ENCODE results near the gene SRPK1.
"Not testable (repeated sequence)": the region's sequence is repeated elsewhere in the genome, so short reads cannot be mapped to it uniquely, and the experiment has no call there.

SRPK1 gene

GRCh38 chr6:35931120-35931561, 10.2 kb upstream of the SRPK1 start:
- Histone ChIP-seq H3K27ac (ENCODE audit: low read depth, low read length) (peak overlapping the region; percentile 35), H3K4me1 (ENCODE audit: control insufficient read depth, insufficient read depth, low read length) (peaks cover 6% of the 10 kb centered on the region), H3K9me3 (ENCODE audit: control insufficient read depth, insufficient read depth, low read length) (no peaks in the 10 kb centered on the region), H3K4me3 (ENCODE audit: low read depth, low read length) (peak overlapping the region; percentile 54), H3K9ac (ENCODE audit: low read depth, low read length) (peak overlapping the region; percentile 45; the same call in 1 of the 2 replicates), H3K27me3 (ENCODE audit: control insufficient read depth, insufficient read depth, low read length) (peaks cover 10% of the 10 kb centered on the region), H3K36me3 (ENCODE audit: control insufficient read depth, insufficient read depth, low read length) (no peaks in the 10 kb centered on the region)

- Histone ChIP-seq H3K4me3 (ENCODE audit: low read depth, low read length) (no peak overlapping the region), H3K9ac (ENCODE audit: low read depth, low read length) (no peak overlapping the region), H3K9me3 (ENCODE audit: control insufficient read depth, insufficient read depth, low read length) (no peaks in the 10 kb centered on the region), H3K4me1 (ENCODE audit: control insufficient read depth, insufficient read depth, low read length) (peaks cover 6% of the 10 kb centered on the region), H3K27me3 (ENCODE audit: control insufficient read depth, insufficient read depth, low read length) (peaks cover 10% of the 10 kb centered on the region), H3K36me3 (ENCODE audit: control insufficient read depth, insufficient read depth, low read length) (no peaks in the 10 kb centered on the region), H3K27ac (ENCODE audit: low read depth, low read length) (no peak overlapping the region)
These were observed 8.7 kb upstream of the SRPK1 start for GRCh38 chr6:35929601-35930000.

GRCh38 chr6:35926509-35927215, 5.8 kb upstream of the SRPK1 start:
- H3K36me3 ChIP-seq (ENCODE audit: control insufficient read depth, insufficient read depth, low read length) = no peaks in the 10 kb centered on the region
- H3K9me3 ChIP-seq (ENCODE audit: control insufficient read depth, insufficient read depth, low read length) = no peaks in the 10 kb centered on the region
- peaks cover 7% of the 10 kb centered on the region for H3K4me1 ChIP-seq (ENCODE audit: control insufficient read depth, insufficient read depth, low read length)
- no peak overlapping the region for H3K9ac ChIP-seq (ENCODE audit: low read depth, low read length)
- H3K27me3 ChIP-seq (ENCODE audit: control insufficient read depth, insufficient read depth, low read length) = peaks cover 10% of the 10 kb centered on the region
- no peak overlapping the region for H3K4me3 ChIP-seq (ENCODE audit: low read depth, low read length)
- no peak overlapping the region for H3K27ac ChIP-seq (ENCODE audit: low read depth, low read length)

GRCh38 chr6:35925961-35926360, 5.1 kb upstream of the SRPK1 start:
- Histone ChIP-seq H3K4me1 (ENCODE audit: control insufficient read depth, insufficient read depth, low read length) (peaks cover 12% of the 10 kb centered on the region), H3K36me3 (ENCODE audit: control insufficient read depth, insufficient read depth, low read length) (no peaks in the 10 kb centered on the region), H3K9ac (ENCODE audit: low read depth, low read length) (no peak overlapping the region), H3K27ac (ENCODE audit: low read depth, low read length) (no peak overlapping the region), H3K27me3 (ENCODE audit: control insufficient read depth, insufficient read depth, low read length) (peaks cover 10% of the 10 kb centered on the region), H3K4me3 (ENCODE audit: low read depth, low read length) (no peak overlapping the region), H3K9me3 (ENCODE audit: control insufficient read depth, insufficient read depth, low read length) (no peaks in the 10 kb centered on the region)

GRCh38 chr6:35924146-35924545, 3.2 kb upstream of the SRPK1 start:
- no peaks in the 10 kb centered on the region for H3K9me3 ChIP-seq (ENCODE audit: control insufficient read depth, insufficient read depth, low read length)
- H3K36me3 ChIP-seq (ENCODE audit: control insufficient read depth, insufficient read depth, low read length) = no peaks in the 10 kb centered on the region
- H3K27me3 ChIP-seq (ENCODE audit: control insufficient read depth, insufficient read depth, low read length) = no peaks in the 10 kb centered on the region; the same call in 1 of the 2 replicates
- H3K9ac ChIP-seq (ENCODE audit: low read depth, low read length) = no peak overlapping the region
- no peak overlapping the region for H3K4me3 ChIP-seq (ENCODE audit: low read depth, low read length)
- H3K27ac ChIP-seq (ENCODE audit: low read depth, low read length) = no peak overlapping the region
- H3K4me1 ChIP-seq (ENCODE audit: control insufficient read depth, insufficient read depth, low read length) = peaks cover 6% of the 10 kb centered on the region; the same call in 1 of the 2 replicates

GRCh38 chr6:35922139-35922554, 1.2 kb upstream of the SRPK1 start:
- Histone ChIP-seq H3K9me3 (ENCODE audit: control insufficient read depth, insufficient read depth, low read length) (no peaks in the 10 kb centered on the region), H3K27me3 (ENCODE audit: control insufficient read depth, insufficient read depth, low read length) (no peaks in the 10 kb centered on the region; the same call in 1 of the 2 replicates), H3K27ac (ENCODE audit: low read depth, low read length) (no peak overlapping the region), H3K36me3 (ENCODE audit: control insufficient read depth, insufficient read depth, low read length) (peaks cover 10% of the 10 kb centered on the region), H3K9ac (ENCODE audit: low read depth, low read length) (no peak overlapping the region), H3K4me3 (ENCODE audit: low read depth, low read length) (no peak overlapping the region), H3K4me1 (ENCODE audit: control insufficient read depth, insufficient read depth, low read length) (peaks cover 17% of the 10 kb centered on the region; the same call in 1 of the 2 replicates)

GRCh38 chr6:35919827-35920751, 809 bp downstream of the SRPK1 start:
- Histone ChIP-seq H3K27me3 (ENCODE audit: control insufficient read depth, insufficient read depth, low read length) (no peaks in the 10 kb centered on the region; the same call in 1 of the 2 replicates), H3K9ac (ENCODE audit: low read depth, low read length) (peak overlapping the region; percentile 74), H3K36me3 (ENCODE audit: control insufficient read depth, insufficient read depth, low read length) (peaks cover 27% of the 10 kb centered on the region), H3K9me3 (ENCODE audit: control insufficient read depth, insufficient read depth, low read length) (no peaks in the 10 kb centered on the region), H3K27ac (ENCODE audit: low read depth, low read length) (peak overlapping the region; percentile 69), H3K4me3 (ENCODE audit: low read depth, low read length) (peak overlapping the region; percentile 93), H3K4me1 (ENCODE audit: control insufficient read depth, insufficient read depth, low read length) (peaks cover 17% of the 10 kb centered on the region; the same call in 1 of the 2 replicates)

- peak overlapping the region; percentile 69 for H3K27ac ChIP-seq (ENCODE audit: low read depth, low read length)
- H3K4me1 ChIP-seq (ENCODE audit: control insufficient read depth, insufficient read depth, low read length) = peaks cover 17% of the 10 kb centered on the region; the same call in 1 of the 2 replicates
- H3K9me3 ChIP-seq (ENCODE audit: control insufficient read depth, insufficient read depth, low read length) = no peaks in the 10 kb centered on the region
- H3K9ac ChIP-seq (ENCODE audit: low read depth, low read length) = peak overlapping the region; percentile 74
- H3K4me3 ChIP-seq (ENCODE audit: low read depth, low read length) = peak overlapping the region; percentile 93
- H3K27me3 ChIP-seq (ENCODE audit: control insufficient read depth, insufficient read depth, low read length) = no peaks in the 10 kb centered on the region; the same call in 1 of the 2 replicates
- H3K36me3 ChIP-seq (ENCODE audit: control insufficient read depth, insufficient read depth, low read length) = peaks cover 35% of the 10 kb centered on the region
These were observed 1.6 kb downstream of the SRPK1 start for GRCh38 chr6:35919085-35919826.

GRCh38 chr6:35916893-35917292, 4.0 kb downstream of the SRPK1 start:
- not testable (repeated sequence) for H3K9me3 ChIP-seq (ENCODE audit: control insufficient read depth, insufficient read depth, low read length); H3K27me3 ChIP-seq (ENCODE audit: control insufficient read depth, insufficient read depth, low read length); H3K9ac ChIP-seq (ENCODE audit: low read depth, low read length); H3K27ac ChIP-seq (ENCODE audit: low read depth, low read length); H3K4me3 ChIP-seq (ENCODE audit: low read depth, low read length)
- Histone ChIP-seq H3K4me1 (ENCODE audit: control insufficient read depth, insufficient read depth, low read length) (peaks cover 17% of the 10 kb centered on the region; the same call in 1 of the 2 replicates), H3K36me3 (ENCODE audit: control insufficient read depth, insufficient read depth, low read length) (peaks cover 52% of the 10 kb centered on the region)

GRCh38 chr6:35916056-35916455, 4.8 kb downstream of the SRPK1 start:
- Histone ChIP-seq H3K9me3 (ENCODE audit: control insufficient read depth, insufficient read depth, low read length) (peaks cover 2% of the 10 kb centered on the region; the same call in 1 of the 2 replicates), H3K36me3 (ENCODE audit: control insufficient read depth, insufficient read depth, low read length) (peaks cover 60% of the 10 kb centered on the region), H3K27ac (ENCODE audit: low read depth, low read length) (no peak overlapping the region), H3K4me3 (ENCODE audit: low read depth, low read length) (no peak overlapping the region), H3K9ac (ENCODE audit: low read depth, low read length) (no peak overlapping the region), H3K27me3 (ENCODE audit: control insufficient read depth, insufficient read depth, low read length) (no peaks in the 10 kb centered on the region), H3K4me1 (ENCODE audit: control insufficient read depth, insufficient read depth, low read length) (peaks cover 11% of the 10 kb centered on the region; the same call in 1 of the 2 replicates)

Measured in HUES48 (cell line).